HL-60 (cell line): ENCODE results near the gene CMIP.

ENCODE experiments used
- DNase-seq, 2 experiments: peaks; one replicate each; pipeline ENCODE4 v3.0.0-alpha.2; 2010 to 2020; ENCODE audit warnings: low read depth in 1 of 2, low spot score in 1 of 2
- H3K27ac ChIP-seq: fragments of 250-450 bp; sonication (Bioruptor Pico); replicated peaks from 2 replicates; pipeline ENCODE4 v1.5.1; 2020; ENCODE audit warnings: mild to moderate bottlenecking, moderate library complexity
- H3K27me3 ChIP-seq: fragments of 250-450 bp; sonication (Bioruptor Pico); 2 replicates; pipeline ENCODE4 v1.5.1; 2021; ENCODE audit warnings: mild to moderate bottlenecking, moderate library complexity; ENCODE audit not compliant: insufficient read depth, poor library complexity, severe bottlenecking
- H3K4me3 ChIP-seq: replicated peaks from 2 replicates; pipeline ENCODE4 v1.5.1; 2011; ENCODE audit warnings: mild to moderate bottlenecking, control low read depth, low read length; ENCODE audit not compliant: insufficient read depth
- CTCF ChIP-seq: IDR thresholded peaks from one replicate; pipeline ENCODE4 v1.5.1; 2011; ENCODE audit warnings: low read length, control low read depth, inconsistent platforms; ENCODE audit not compliant: insufficient read depth
- GABPA ChIP-seq: IDR thresholded peaks from 2 replicates; pipeline ENCODE4 v1.6.1; 2012; ENCODE audit warnings: low read depth
- POLR2AphosphoS5 ChIP-seq: IDR thresholded peaks from 2 replicates; pipeline ENCODE4 v1.6.1; 2012; ENCODE audit warnings: low read depth
- REST ChIP-seq: IDR thresholded peaks from 2 replicates; pipeline ENCODE4 v1.6.1; 2012; ENCODE audit warnings: low read depth; ENCODE audit not compliant: insufficient replicate concordance
- SPI1 ChIP-seq: IDR thresholded peaks from 2 replicates; pipeline ENCODE4 v1.6.1; 2012; ENCODE audit warnings: low read depth, mild to moderate bottlenecking, borderline replicate concordance

The CMIP gene

GRCh38 chr16:81485824-81486539 lies 41.4 kb downstream of the CMIP start:
- no peaks in the 10 kb centered on the region for H3K27me3 ChIP-seq
- H3K27ac ChIP-seq = no peak overlapping the region
- no peak overlapping the region for H3K4me3 ChIP-seq
- no peak for DNase-seq
- TF ChIP-seq CTCF = no peak
- no peak for TF ChIP-seq SPI1
- TF ChIP-seq POLR2AphosphoS5 = no peak
- TF ChIP-seq GABPA = no peak
- no peak for TF ChIP-seq REST

GRCh38 chr16:81486540-81487061 lies 42.0 kb downstream of the CMIP start:
- no peak overlapping the region for H3K4me3 ChIP-seq
- no peak for DNase-seq
- H3K27ac ChIP-seq = no peak overlapping the region

GRCh38 chr16:81487301-81487720 lies 42.7 kb downstream of the CMIP start:
- no peaks in the 10 kb centered on the region for H3K27me3 ChIP-seq
- TF ChIP-seq CTCF (no peak), POLR2AphosphoS5 (no peak), REST (no peak), SPI1 (no peak), GABPA (no peak)
- no peak overlapping the region for H3K4me3 ChIP-seq
- DNase-seq = no peak
- H3K27ac ChIP-seq = no peak overlapping the region

More at GRCh38 chr16:81486540-81487061, 42.0 kb downstream of the CMIP start:
- TF ChIP-seq CTCF (no peak), SPI1 (no peak)
- H3K27me3 ChIP-seq = no peaks in the 10 kb centered on the region
